Panc1 (cell line): ENCODE data around the gene MED8. TPM values are rescaled to one million over a fixed set of nuclear protein-coding genes. Genes with fewer than 3 reads are reported as not detected.

Experiments used
- ATAC-seq: fragments of 200-7000 bp; cut with Tn5 transposase; 2 replicates; pipeline ENCODE4 v1.9.1; 2020; ENCODE audit warnings: mild to moderate bottlenecking, moderate library complexity
- BruUV-seq: library from RNA; stranded (reverse); fragments of 400-500 nt; replicated peaks from 2 replicates; lab custom pipeline; 2021; lab: Mats Ljungman, UMichigan
- CTCF ChIA-PET: fragments of 300-600 bp; sonication (Branson Sonifier 250); formaldehyde crosslinking; loops from one replicate; lab custom pipeline; 2022; ENCODE audit warnings: antibody characterized with exemption; lab: Charles Lee
- POLR2A ChIA-PET: fragments of 300-600 bp; sonication (Branson Sonifier 250); formaldehyde crosslinking; loops from one replicate; lab custom pipeline; 2022; ENCODE audit warnings: antibody characterized with exemption; lab: Charles Lee
- DNase-seq: peaks from one replicate; pipeline ENCODE4 v3.0.0-alpha.2; 2010; ENCODE audit warnings: low read depth, low spot score
- H3K27ac ChIP-seq: 2 replicates; pipeline ENCODE4 v1.5.1; 2011; ENCODE audit warnings: mild to moderate bottlenecking, low read length, inconsistent platforms
- H3K27me3 ChIP-seq: fragments of 200-500 bp; sonication (Bioruptor generic); 2 replicates; pipeline ENCODE4 v1.6.0; 2014; ENCODE audit warnings: low read length, inconsistent platforms; ENCODE audit not compliant: control insufficient read depth, insufficient read depth
- H3K36me3 ChIP-seq: fragments of 200-500 bp; sonication (Bioruptor generic); 2 replicates; pipeline ENCODE4 v1.5.1; 2014; ENCODE audit warnings: inconsistent platforms, mild to moderate bottlenecking, low read length, moderate library complexity; ENCODE audit not compliant: control insufficient read depth, insufficient read depth
- H3K4me1 ChIP-seq: 2 replicates; pipeline ENCODE4 v1.5.1; 2011; ENCODE audit warnings: inconsistent platforms, mild to moderate bottlenecking, low read length, moderate library complexity; ENCODE audit not compliant: control insufficient read depth, insufficient read depth
- H3K4me3 ChIP-seq, 2 experiments: 2 replicates each; pipeline ENCODE4 v1.5.1; 2011 to 2012; ENCODE audit warnings: low read depth in 2 of 2, low read length in 2 of 2, mild to moderate bottlenecking in 2 of 2, inconsistent platforms in 1 of 2, moderate library complexity in 1 of 2
- H3K9me3 ChIP-seq: fragments of 200-500 bp; sonication (Bioruptor generic); 2 replicates; pipeline ENCODE4 v1.5.1; 2014; ENCODE audit warnings: low read depth, mild to moderate bottlenecking, inconsistent platforms, low read length, moderate library complexity; ENCODE audit not compliant: control insufficient read depth, insufficient read depth
- POLR2AphosphoS5 ChIP-seq: IDR thresholded peaks from 2 replicates; pipeline ENCODE4 v1.6.1; 2012; ENCODE audit warnings: mild to moderate bottlenecking, low read depth, low read length, moderate library complexity
- SIN3A ChIP-seq: IDR thresholded peaks from 2 replicates; pipeline ENCODE4 v1.6.1; 2012; ENCODE audit warnings: low read depth, mild to moderate bottlenecking, low read length, moderate library complexity, borderline replicate concordance; ENCODE audit not compliant: insufficient read depth
- TCF7L2 ChIP-seq: IDR thresholded peaks from 2 replicates; pipeline ENCODE4 v1.6.1; 2011; ENCODE audit warnings: mild to moderate bottlenecking, low read depth, low read length, inconsistent platforms
- in situ Hi-C: cut with HindIII; loops from 2 replicates; pipeline ENCODE4 v1.10.0; 2016; ENCODE audit warnings: low sequenced_read_pairs, low pct_unique_long_range_greater_than_20kb
- intact Hi-C: fragments of 100-400 bp; cut with micrococcal nuclease; formaldehyde crosslinking; loops from one replicate; pipeline ENCODE4 v1.10.0; 2022; ENCODE audit not compliant: unreplicated experiment
- total RNA-seq: library from RNA; stranded (reverse); gene quantifications from one replicate; pipeline ENCODE4 v1.2.1, GENCODE V29; 2021; ENCODE audit not compliant: unreplicated experiment
- TF ChIP-seq, protein P1 (sequence below), 2 experiments: IDR thresholded peaks; 2 replicates each; pipeline ENCODE4 v1.6.1; 2011 to 2012; ENCODE audit warnings: low read depth in 2 of 2, control low read depth in 1 of 2, low read length in 1 of 2, mild to moderate bottlenecking in 1 of 2, moderate library complexity in 1 of 2; ENCODE audit not compliant: insufficient read depth in 1 of 2
- TF ChIP-seq, protein P2 (sequence below): fragments of 450-650 bp; IDR thresholded peaks from 2 replicates; pipeline ENCODE4 v1.5.1; 2017; ENCODE audit warnings: mild to moderate bottlenecking

Gene MED8
- total RNA-seq, 1 experiment from 2014 or later = 50.8 TPM

DNA sequence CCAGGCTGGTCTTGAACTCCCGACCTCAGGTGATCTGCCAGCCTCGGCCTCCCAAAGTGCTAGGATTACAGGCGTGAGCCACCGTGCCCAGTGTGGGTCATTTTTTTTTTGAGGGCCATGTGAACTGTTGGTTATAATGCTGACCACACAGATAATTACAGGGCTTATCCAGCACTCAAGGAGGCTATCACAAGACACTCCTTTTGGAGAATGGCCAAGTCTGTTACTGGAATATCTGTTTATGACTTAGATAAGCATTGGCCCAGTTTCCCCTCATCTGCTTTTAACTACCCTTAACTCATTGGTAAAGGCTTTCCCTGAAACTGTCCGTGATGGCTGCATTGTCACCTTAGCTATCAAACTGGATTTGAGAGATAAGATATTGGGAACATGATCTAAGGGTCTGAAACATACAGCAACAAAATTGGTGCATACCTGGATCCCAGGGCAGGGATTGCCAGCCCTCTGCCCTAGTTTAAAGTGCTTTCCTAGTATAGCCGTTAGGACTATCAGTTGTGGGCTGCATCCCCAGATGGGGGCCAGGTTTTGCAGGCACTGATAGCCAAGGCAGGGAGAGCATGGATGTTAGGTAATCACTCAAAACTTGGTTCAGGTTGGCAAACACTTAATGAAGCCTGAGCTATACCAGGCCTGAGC is 15.7 kb upstream of the MED8 start:
- ChIA-PET POLR2A (no interaction called here), CTCF (no interaction called here)
- no peak overlapping the region for H3K4me3 ChIP-seq
- H3K9me3 ChIP-seq = no peaks in the 10 kb centered on the region
- no TSS peak for BruUV-seq
- no peak overlapping the region for H3K27ac ChIP-seq
- DNase-seq (no peak), ATAC-seq (no peak)
- no peaks in the 10 kb centered on the region for H3K4me1 ChIP-seq
- H3K36me3 ChIP-seq = no peaks in the 10 kb centered on the region; the same call in 1 of the 2 replicates
- in situ Hi-C loops (no loop called here), intact Hi-C loops (no loop called here)
- TF ChIP-seq, protein P1, sequence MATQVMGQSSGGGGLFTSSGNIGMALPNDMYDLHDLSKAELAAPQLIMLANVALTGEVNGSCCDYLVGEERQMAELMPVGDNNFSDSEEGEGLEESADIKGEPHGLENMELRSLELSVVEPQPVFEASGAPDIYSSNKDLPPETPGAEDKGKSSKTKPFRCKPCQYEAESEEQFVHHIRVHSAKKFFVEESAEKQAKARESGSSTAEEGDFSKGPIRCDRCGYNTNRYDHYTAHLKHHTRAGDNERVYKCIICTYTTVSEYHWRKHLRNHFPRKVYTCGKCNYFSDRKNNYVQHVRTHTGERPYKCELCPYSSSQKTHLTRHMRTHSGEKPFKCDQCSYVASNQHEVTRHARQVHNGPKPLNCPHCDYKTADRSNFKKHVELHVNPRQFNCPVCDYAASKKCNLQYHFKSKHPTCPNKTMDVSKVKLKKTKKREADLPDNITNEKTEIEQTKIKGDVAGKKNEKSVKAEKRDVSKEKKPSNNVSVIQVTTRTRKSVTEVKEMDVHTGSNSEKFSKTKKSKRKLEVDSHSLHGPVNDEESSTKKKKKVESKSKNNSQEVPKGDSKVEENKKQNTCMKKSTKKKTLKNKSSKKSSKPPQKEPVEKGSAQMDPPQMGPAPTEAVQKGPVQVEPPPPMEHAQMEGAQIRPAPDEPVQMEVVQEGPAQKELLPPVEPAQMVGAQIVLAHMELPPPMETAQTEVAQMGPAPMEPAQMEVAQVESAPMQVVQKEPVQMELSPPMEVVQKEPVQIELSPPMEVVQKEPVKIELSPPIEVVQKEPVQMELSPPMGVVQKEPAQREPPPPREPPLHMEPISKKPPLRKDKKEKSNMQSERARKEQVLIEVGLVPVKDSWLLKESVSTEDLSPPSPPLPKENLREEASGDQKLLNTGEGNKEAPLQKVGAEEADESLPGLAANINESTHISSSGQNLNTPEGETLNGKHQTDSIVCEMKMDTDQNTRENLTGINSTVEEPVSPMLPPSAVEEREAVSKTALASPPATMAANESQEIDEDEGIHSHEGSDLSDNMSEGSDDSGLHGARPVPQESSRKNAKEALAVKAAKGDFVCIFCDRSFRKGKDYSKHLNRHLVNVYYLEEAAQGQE (IDR thresholded peaks at IDR 0.05; ENCODE audit: insufficient read depth in 1 of 2, low read depth in 2 of 2, low read length in 1 of 2) = no peak
- TF ChIP-seq, protein P2, sequence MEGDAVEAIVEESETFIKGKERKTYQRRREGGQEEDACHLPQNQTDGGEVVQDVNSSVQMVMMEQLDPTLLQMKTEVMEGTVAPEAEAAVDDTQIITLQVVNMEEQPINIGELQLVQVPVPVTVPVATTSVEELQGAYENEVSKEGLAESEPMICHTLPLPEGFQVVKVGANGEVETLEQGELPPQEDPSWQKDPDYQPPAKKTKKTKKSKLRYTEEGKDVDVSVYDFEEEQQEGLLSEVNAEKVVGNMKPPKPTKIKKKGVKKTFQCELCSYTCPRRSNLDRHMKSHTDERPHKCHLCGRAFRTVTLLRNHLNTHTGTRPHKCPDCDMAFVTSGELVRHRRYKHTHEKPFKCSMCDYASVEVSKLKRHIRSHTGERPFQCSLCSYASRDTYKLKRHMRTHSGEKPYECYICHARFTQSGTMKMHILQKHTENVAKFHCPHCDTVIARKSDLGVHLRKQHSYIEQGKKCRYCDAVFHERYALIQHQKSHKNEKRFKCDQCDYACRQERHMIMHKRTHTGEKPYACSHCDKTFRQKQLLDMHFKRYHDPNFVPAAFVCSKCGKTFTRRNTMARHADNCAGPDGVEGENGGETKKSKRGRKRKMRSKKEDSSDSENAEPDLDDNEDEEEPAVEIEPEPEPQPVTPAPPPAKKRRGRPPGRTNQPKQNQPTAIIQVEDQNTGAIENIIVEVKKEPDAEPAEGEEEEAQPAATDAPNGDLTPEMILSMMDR = no peak
- no peak for TF ChIP-seq TCF7L2
- no peaks in the 10 kb centered on the region for H3K27me3 ChIP-seq

DNA sequence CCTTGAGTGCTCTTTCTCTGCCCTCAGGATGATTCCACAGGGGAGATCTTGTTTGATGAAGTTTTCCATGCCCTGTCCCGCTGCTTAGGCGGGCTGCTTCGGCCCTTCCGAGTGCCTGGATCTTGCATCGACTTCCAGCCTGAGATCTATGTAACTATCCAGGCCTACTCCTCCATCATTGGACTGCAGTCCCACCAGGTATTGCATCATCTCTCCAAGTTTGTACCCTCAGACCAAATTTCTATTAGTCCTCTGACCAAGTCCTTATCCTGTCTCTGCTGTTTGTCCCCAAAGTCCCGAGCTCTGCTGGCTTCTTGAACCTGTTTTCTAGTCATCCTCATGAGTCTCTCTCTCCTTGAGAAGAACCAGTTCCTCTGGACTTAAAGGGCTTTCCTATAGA is 14.8 kb upstream of the MED8 start:
- ATAC-seq (no peak), DNase-seq (no peak)
- H3K4me3 ChIP-seq = no peak overlapping the region
- TF ChIP-seq POLR2AphosphoS5 (no peak), TCF7L2 (no peak), SIN3A (no peak)
- TF ChIP-seq, protein P1 (IDR thresholded peaks at IDR 0.05; ENCODE audit: insufficient read depth in 1 of 2, low read depth in 2 of 2, low read length in 1 of 2) = no peak
- TF ChIP-seq, protein P2 = no peak
- H3K36me3 ChIP-seq = no peaks in the 10 kb centered on the region; the same call in 1 of the 2 replicates
- intact Hi-C loops (no loop called here), in situ Hi-C loops (no loop called here)
- H3K9me3 ChIP-seq = no peaks in the 10 kb centered on the region
- POLR2A ChIA-PET = no interaction called here
- CTCF ChIA-PET = no interaction called here
- H3K27ac ChIP-seq = no peak overlapping the region
- no peaks in the 10 kb centered on the region for H3K4me1 ChIP-seq
- no peaks in the 10 kb centered on the region for H3K27me3 ChIP-seq
- BruUV-seq = no TSS peak
